Memory B cell (primary cell): ENCODE data around the gene SLC4A1AP.

Source experiments
- ATAC-seq: fragments of 150-1000 bp; cut with Tn5 transposase; 2 replicates; pipeline ENCODE4 v1.10.0; 2021; ENCODE audit warnings: low read depth, mild to moderate bottlenecking, moderate library complexity
- DNase-seq, 2 donors: peaks; one replicate each; pipeline ENCODE4 v3.0.0; 2022; ENCODE audit warnings: low spot score in 2 of 2
- H3K27ac Mint-ChIP-seq: one replicate; pipeline ENCODE4 v1.8.0; 2022; ENCODE audit warnings: mild to moderate bottlenecking, moderate library complexity, mixed read lengths
- H3K27me3 Mint-ChIP-seq: one replicate; pipeline ENCODE4 v1.8.0; 2022; ENCODE audit warnings: mixed read lengths
- H3K36me3 Mint-ChIP-seq: one replicate; pipeline ENCODE4 v1.8.0; 2022; ENCODE audit warnings: mild to moderate bottlenecking, mixed read lengths
- H3K4me1 Mint-ChIP-seq: one replicate; pipeline ENCODE4 v1.8.0; 2022; ENCODE audit warnings: mixed read lengths
- H3K4me3 Mint-ChIP-seq: one replicate; pipeline ENCODE4 v1.8.0; 2022; ENCODE audit warnings: mild to moderate bottlenecking, moderate library complexity, mixed read lengths
- H3K9me3 Mint-ChIP-seq: one replicate; pipeline ENCODE4 v1.8.0; 2022; ENCODE audit warnings: mixed read lengths

SLC4A1AP gene

DNA sequence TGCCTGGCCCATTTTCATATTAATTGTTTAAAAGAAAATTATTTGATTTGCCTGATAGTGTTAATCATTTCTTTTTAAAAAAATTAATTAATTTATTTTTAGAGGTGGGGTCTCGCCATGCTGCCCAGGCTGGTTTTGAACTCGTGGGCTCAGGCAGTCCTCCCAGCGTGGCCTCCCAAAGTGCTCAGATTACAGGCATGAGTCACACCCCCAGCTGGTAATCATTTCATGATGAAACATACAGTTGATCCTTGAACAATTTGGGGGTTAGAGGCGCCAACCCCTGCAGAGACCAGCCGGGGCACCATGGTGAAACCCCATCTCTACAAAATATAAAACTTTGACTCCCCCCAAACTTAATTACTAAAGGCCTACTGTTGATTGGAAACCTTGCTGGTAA lies 26.9 kb upstream of the SLC4A1AP start:
- H3K4me3 Mint-ChIP-seq, result no peak overlapping the region
- no peaks in the 10 kb centered on the region for H3K9me3 Mint-ChIP-seq
- no peak for ATAC-seq
- peaks cover 47% of the 10 kb centered on the region for H3K36me3 Mint-ChIP-seq
- DNase-seq, result no peak
- no peaks in the 10 kb centered on the region for H3K27me3 Mint-ChIP-seq
- no peak overlapping the region for H3K27ac Mint-ChIP-seq
- peaks cover 4% of the 10 kb centered on the region for H3K4me1 Mint-ChIP-seq

- DNase-seq (no peak), ATAC-seq (no peak)
- no peaks in the 10 kb centered on the region for H3K9me3 Mint-ChIP-seq
- H3K27ac Mint-ChIP-seq, result no peak overlapping the region
- H3K27me3 Mint-ChIP-seq, result no peaks in the 10 kb centered on the region
- H3K4me3 Mint-ChIP-seq, result no peak overlapping the region
- H3K36me3 Mint-ChIP-seq, result peaks cover 44% of the 10 kb centered on the region
- peaks cover 2% of the 10 kb centered on the region for H3K4me1 Mint-ChIP-seq
Observed at GRCh38 chr2:27638037-27638637, 25.6 kb upstream of the SLC4A1AP start.

DNA sequence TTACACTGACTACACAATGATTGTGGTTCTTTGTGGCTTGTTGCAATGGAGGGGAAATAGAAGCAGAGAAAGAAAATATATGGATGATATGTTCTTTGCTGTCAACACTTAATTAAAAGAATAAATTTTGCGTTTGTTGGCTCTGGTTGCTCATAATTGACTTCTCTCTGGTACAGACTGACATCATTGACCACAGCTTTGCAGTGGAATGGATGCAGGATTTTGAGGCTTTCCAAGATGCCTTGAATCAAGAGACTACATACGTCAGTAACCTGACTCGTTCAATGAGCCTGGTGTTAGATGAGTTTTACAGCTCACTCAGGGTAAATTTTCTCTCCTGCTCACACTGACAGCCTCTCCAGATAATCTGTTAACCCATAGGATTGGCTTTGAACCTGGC lies 25.0 kb upstream of the SLC4A1AP start:
- DNase-seq (no peak), ATAC-seq (no peak)
- no peak overlapping the region for H3K4me3 Mint-ChIP-seq
- H3K36me3 Mint-ChIP-seq, result peaks cover 44% of the 10 kb centered on the region
- no peaks in the 10 kb centered on the region for H3K9me3 Mint-ChIP-seq
- no peak overlapping the region for H3K27ac Mint-ChIP-seq
- H3K4me1 Mint-ChIP-seq, result peaks cover 2% of the 10 kb centered on the region
- H3K27me3 Mint-ChIP-seq, result no peaks in the 10 kb centered on the region

DNA sequence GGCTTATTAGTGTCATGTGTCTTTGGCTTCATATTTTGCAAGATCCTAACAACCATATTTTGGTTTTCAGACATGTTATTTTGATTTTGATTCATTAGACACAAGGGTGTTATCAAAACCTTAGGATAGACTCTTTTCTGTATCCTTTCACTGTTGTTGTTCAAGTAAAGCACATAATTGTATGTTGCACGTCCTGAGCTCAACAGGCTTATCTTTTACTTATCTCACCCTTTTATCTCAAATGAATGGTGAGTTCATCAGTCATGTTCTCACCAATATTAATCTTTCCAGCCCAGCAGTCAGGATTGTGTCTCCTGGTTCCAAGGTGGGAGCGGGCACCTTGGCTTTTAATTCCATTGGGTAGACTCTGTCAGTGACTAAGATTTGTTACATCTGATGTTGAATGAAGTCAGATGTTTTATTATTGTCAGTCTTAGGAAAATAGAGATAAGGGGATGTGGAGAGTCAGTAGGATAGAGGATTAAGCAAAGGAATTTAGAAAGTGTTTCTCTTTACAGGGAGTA lies 22.9 kb upstream of the SLC4A1AP start:
- Mint-ChIP-seq H3K27ac (no peak overlapping the region), H3K36me3 (peaks cover 34% of the 10 kb centered on the region), H3K4me3 (no peak overlapping the region), H3K4me1 (no peaks in the 10 kb centered on the region), H3K27me3 (no peaks in the 10 kb centered on the region), H3K9me3 (no peaks in the 10 kb centered on the region)
- ATAC-seq (no peak), DNase-seq (no peak)

DNA sequence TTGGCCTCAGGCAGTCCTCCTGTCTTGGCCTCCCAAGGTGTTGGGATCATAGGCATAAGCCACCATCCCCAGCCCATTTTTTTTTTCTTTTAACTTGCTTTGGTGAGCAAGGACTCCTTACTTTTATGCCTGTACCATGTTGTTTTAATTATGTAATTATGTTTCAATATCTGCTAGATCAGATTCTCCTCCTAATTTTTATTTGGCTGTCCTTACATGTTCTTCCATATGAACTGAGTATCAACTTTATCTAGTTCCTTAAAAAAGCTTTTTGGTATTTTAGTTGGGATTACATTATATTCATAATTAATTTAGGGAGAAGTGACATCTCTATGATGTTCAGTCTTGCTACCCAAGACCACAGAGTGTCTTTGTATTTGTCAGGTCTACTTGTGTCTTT lies 18.5 kb upstream of the SLC4A1AP start:
- Mint-ChIP-seq H3K36me3 (peaks cover 29% of the 10 kb centered on the region), H3K4me1 (no peaks in the 10 kb centered on the region), H3K27ac (no peak overlapping the region), H3K9me3 (no peaks in the 10 kb centered on the region), H3K27me3 (no peaks in the 10 kb centered on the region), H3K4me3 (no peak overlapping the region)
- ATAC-seq (no peak), DNase-seq (no peak)

DNA sequence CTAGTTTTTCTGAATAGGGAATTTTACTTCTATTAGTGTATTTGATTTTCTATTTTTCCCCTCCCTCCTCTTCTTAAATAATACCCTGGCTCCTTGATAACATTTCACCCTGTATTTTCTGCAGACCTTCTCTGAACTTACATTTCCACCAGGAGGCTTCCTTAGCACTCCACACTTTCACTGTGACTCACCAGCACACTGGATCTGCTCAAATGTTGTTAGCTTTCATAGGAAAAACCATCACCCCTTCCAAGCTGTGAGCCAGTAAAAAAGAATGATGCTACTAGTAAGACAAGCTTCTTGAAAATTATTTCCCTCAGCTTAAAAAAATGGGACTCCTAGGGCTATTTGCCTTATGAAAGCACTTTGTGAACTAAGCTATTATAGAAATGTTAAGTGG lies 16.4 kb upstream of the SLC4A1AP start:
- no peak overlapping the region for H3K27ac Mint-ChIP-seq
- no peaks in the 10 kb centered on the region for H3K4me1 Mint-ChIP-seq
- H3K36me3 Mint-ChIP-seq, result peaks cover 26% of the 10 kb centered on the region

DNA sequence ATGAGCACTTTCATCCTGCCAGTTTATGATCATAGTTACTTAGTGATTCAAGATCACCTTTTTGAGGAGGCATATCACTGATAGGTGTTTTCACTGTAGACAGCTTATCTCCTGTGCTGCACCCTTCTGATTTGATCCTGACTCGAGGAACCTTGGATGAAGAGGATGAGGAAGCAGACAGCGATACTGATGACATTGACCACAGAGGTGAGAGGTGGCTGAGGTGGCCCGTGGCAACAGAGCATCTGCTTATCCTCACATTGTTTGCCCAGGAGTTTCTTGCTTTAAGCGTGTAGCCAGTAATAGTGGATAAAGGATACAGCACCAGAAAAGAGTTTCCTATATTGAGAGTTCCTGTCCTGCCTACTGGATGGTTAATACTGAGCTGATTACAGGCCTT lies 16.0 kb upstream of the SLC4A1AP start:
- Mint-ChIP-seq H3K36me3 (peaks cover 26% of the 10 kb centered on the region), H3K4me1 (no peaks in the 10 kb centered on the region), H3K27me3 (no peaks in the 10 kb centered on the region), H3K9me3 (no peaks in the 10 kb centered on the region), H3K27ac (no peak overlapping the region), H3K4me3 (no peak overlapping the region)
- no peak for DNase-seq
- ATAC-seq, result no peak

More for the DNA sequence above, 16.4 kb upstream of the SLC4A1AP start:
- Mint-ChIP-seq H3K4me3 (no peak overlapping the region), H3K9me3 (no peaks in the 10 kb centered on the region), H3K27me3 (no peaks in the 10 kb centered on the region)
- DNase-seq, result no peak
- ATAC-seq, result no peak

- no peaks in the 10 kb centered on the region for H3K9me3 Mint-ChIP-seq
- no peak for ATAC-seq
- peaks cover 4% of the 10 kb centered on the region for H3K4me1 Mint-ChIP-seq
- no peak overlapping the region for H3K4me3 Mint-ChIP-seq
- no peak overlapping the region for H3K27ac Mint-ChIP-seq
- DNase-seq, result no peak
- peaks cover 32% of the 10 kb centered on the region for H3K36me3 Mint-ChIP-seq
- no peaks in the 10 kb centered on the region for H3K27me3 Mint-ChIP-seq
Observed at GRCh38 chr2:27651056-27651455, 12.6 kb upstream of the SLC4A1AP start.

- Mint-ChIP-seq H3K36me3 (peaks cover 35% of the 10 kb centered on the region), H3K4me3 (no peak overlapping the region), H3K27me3 (no peaks in the 10 kb centered on the region), H3K4me1 (peaks cover 4% of the 10 kb centered on the region), H3K9me3 (no peaks in the 10 kb centered on the region), H3K27ac (peak overlapping the region; percentile 21)
- ATAC-seq (no peak), DNase-seq (no peak)
Observed at GRCh38 chr2:27652341-27652740, 11.3 kb upstream of the SLC4A1AP start.

DNA sequence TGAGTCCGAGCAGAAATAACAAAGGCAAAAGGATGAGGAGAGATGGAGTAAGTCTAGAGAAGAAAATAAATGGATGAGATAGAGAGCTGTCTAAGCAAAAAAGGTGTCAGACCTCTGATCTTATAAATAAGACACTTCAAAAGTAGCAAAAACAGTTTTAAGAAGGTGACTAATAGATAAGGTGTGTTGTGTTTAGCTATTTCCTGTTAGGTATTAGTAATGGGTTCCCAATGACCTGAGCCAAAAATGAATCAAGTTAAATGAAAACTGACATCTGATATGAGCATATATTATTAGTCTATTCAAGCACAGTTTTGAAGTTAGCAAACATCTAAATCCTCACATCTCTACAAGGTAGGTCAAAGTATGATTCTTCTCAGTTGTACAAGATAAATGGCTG lies 10.9 kb upstream of the SLC4A1AP start:
- ATAC-seq, result no peak
- Mint-ChIP-seq H3K27ac (peak overlapping the region; percentile 21), H3K27me3 (no peaks in the 10 kb centered on the region), H3K4me1 (peaks cover 4% of the 10 kb centered on the region), H3K4me3 (no peak overlapping the region), H3K36me3 (peaks cover 31% of the 10 kb centered on the region), H3K9me3 (no peaks in the 10 kb centered on the region)
- no peak for DNase-seq

DNA sequence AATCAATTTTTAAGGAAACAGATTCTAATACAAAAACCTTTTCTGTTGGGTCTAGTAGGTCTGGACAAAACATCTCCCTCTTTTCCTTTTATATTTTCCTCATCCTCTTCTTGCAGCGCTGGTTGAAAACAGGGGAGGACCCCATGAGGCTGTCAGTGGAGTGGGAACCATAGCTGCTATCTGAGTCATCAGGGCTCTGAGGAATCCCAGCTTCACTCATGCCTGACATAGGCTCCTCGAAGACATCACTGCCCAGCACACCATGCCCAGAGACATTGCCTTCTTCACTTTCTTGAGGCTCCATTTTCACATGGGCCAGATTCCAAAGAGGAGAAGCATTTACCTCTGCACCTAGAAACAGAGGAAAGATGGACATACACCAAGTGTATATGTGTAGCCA lies 10.3 kb upstream of the SLC4A1AP start:
- ATAC-seq, result no peak
- Mint-ChIP-seq H3K9me3 (no peaks in the 10 kb centered on the region), H3K4me1 (peaks cover 4% of the 10 kb centered on the region), H3K27ac (peak overlapping the region; percentile 46), H3K27me3 (no peaks in the 10 kb centered on the region), H3K36me3 (peaks cover 31% of the 10 kb centered on the region), H3K4me3 (no peak overlapping the region)
- no peak for DNase-seq

DNA sequence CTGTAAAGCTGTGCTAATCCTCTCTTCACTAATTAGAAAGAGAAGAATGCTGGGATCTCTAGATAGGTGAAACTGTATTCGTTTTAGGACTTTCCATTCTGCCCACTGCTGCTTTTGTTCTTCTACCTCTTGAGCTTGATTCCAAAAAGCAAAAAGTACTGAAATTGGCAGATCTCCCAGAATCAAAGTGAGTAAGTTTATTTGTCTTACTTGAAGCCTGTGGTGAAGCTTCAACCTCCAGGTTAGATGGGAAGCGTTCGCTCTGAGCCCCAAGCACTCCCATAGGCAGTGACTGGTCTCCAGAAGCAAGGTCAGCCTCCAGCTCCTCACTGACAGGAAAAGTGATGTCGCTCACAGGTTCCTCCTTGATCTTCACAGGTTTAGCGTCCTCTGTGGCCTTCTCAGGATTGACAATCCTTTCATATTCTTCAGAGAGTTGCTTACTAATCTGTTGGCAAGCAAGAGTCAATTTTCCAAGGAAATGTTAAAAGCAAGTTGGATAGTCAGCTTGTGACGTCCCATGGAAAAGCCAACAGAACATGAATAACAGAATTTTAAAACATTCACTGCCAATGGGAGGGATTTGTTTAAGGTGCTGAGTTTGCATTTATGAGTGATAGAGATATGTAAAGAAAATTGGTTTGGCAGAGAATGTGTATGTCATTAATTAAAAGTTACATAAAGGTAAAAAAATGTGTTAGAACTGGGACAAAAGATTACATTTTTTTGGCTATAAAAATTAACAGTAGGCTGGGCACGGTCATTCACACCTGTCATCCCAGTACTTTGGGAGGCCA lies 8.3 kb upstream of the SLC4A1AP start:
- Mint-ChIP-seq H3K27me3 (no peaks in the 10 kb centered on the region), H3K36me3 (peaks cover 27% of the 10 kb centered on the region), H3K4me1 (peaks cover 4% of the 10 kb centered on the region), H3K4me3 (no peak overlapping the region), H3K9me3 (no peaks in the 10 kb centered on the region), H3K27ac (no peak overlapping the region)
- DNase-seq (no peak), ATAC-seq (no peak)

DNA sequence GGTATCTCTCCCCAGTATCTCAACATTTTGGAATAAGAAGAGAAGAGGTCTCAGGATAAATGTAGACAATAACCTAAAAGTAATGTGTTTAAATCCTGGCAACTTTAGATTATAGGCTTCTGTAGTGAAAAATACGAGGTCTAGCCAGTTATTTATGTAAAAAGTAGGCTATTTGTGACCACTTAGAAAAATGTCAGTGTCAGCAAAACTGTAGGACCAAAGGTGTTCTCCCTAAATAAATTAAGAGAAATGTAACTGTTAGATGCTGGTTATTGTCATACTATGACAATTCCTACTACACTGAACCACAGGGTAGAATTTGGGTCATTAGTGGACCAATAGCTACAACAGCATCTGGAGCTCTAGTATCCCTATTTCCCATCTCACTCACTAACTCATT lies 2.3 kb upstream of the SLC4A1AP start:
- ATAC-seq (no peak), DNase-seq (no peak)
- H3K4me3 Mint-ChIP-seq, result no peak overlapping the region
- no peaks in the 10 kb centered on the region for H3K9me3 Mint-ChIP-seq
- H3K36me3 Mint-ChIP-seq, result peaks cover 24% of the 10 kb centered on the region
- peak overlapping the region; percentile 40 for H3K27ac Mint-ChIP-seq
- peaks cover 18% of the 10 kb centered on the region for H3K4me1 Mint-ChIP-seq
- no peaks in the 10 kb centered on the region for H3K27me3 Mint-ChIP-seq

GRCh38 chr2:27664154-27664574 lies 475 bp downstream of the SLC4A1AP start:
- H3K4me3 Mint-ChIP-seq, result peak overlapping the region; percentile 100
- no peaks in the 10 kb centered on the region for H3K9me3 Mint-ChIP-seq
- H3K4me1 Mint-ChIP-seq, result peaks cover 19% of the 10 kb centered on the region
- H3K36me3 Mint-ChIP-seq, result peaks cover 22% of the 10 kb centered on the region
- peak; percentile 8 for ATAC-seq
- no peaks in the 10 kb centered on the region for H3K27me3 Mint-ChIP-seq
- H3K27ac Mint-ChIP-seq, result peak overlapping the region; percentile 100
- DNase-seq, result peak in 1 of 2 donors; percentile 7
